HG02840 (cell line): Measurements from ENCODE around the gene CNTNAP2.

Experiments
- ATAC-seq: cut with Tn5 transposase; IDR thresholded peaks from one replicate; pipeline ENCODE4 v1.9.1; 2021; ENCODE audit warnings: mild to moderate bottlenecking, moderate library complexity, moderate number of reproducible peaks; ENCODE audit not compliant: unreplicated experiment, low FRiP score

Gene CNTNAP2

DNA sequence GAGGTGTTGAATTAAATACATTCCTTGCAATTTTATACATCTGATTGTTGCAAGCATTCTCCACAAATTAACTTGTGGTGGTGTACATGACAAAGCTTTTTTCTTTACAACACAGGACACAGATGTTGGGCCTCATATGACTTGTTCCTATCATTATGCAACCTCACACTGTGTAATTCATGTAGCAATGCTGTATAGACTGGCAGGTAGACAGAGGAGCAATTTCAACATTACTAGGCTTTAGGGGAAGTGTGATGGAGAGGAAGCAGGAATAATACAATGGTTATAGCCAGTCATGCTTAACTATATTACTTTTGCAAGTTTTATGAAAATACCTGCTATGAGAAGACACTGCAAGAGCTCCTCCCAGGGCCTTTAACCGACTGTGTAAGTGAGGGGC, 832.1 kb downstream of the CNTNAP2 start:
- no peak for ATAC-seq

GRCh38 chr7:146956321-146956720, 839.7 kb downstream of the CNTNAP2 start:
- ATAC-seq, result no peak

DNA sequence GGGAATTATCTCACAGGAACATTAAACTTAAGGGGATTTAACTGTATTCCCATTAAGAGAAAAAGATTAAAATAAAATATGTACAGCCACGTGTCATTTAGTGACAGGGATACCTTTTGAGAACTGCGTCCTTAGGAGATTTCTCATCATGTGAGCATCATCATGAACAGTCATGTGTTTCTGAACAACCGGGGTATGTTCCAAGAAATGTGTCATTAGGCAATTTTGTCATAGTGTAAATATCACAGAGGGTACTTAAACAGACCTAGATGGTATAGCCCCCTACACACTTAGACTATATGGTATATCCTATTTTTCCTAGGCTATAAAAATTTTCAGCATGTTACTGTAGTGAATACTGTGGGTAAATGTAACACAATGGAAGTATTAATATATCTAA, 840.3 kb downstream of the CNTNAP2 start:
- ATAC-seq, result no peak

DNA sequence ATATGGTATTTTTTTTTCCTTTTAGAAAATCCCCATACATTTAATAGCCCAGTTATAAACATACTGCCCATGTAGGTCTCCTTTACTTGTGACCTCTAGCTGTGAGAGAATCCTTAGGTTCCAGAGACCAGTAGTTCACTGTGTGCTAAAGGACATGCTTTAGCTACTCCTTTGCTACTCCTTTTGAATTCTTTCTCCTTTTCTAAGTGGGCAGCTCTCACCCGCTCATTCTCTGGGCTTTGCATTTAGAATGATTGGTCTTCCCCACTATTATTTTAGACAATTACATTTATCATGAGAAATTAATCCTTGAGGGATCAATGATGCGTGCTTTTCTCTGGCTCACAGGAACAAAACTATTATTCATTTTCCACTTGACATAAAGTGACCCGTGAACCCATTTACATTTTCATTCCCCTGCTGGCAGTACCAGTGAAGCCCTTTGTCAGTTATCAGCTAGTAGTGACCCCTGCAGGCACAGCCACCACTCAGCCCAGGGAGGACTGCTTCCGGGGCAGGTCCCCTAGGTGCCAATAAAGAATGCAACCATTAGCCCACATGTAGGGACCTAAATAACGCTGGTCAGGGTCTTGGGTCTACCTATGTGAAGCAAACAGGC, 844.3 kb downstream of the CNTNAP2 start:
- no peak for ATAC-seq

DNA sequence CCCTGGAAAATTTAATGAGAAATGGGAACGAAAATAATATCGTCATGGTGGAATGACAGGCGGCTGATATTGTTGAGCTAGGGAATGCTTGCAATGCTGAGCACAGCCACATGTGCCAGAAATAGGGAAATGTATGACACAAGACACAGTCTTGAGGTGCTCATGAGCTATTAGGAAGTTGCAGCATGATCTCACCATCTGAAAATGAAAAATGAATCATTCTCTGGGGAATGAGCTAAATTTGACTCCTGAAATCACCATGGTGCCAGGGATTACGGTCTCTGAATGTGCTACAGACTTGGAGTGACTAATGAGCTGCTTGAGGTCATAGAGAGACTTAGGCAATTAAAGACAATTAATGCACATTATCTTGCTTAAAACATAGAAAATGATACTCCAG, 845.0 kb downstream of the CNTNAP2 start:
- no peak for ATAC-seq

- ATAC-seq, result no peak
These were observed 849.7 kb downstream of the CNTNAP2 start for GRCh38 chr7:146966274-146966673.

- no peak for ATAC-seq
These were observed 865.9 kb downstream of the CNTNAP2 start for GRCh38 chr7:146982482-146982881.

DNA sequence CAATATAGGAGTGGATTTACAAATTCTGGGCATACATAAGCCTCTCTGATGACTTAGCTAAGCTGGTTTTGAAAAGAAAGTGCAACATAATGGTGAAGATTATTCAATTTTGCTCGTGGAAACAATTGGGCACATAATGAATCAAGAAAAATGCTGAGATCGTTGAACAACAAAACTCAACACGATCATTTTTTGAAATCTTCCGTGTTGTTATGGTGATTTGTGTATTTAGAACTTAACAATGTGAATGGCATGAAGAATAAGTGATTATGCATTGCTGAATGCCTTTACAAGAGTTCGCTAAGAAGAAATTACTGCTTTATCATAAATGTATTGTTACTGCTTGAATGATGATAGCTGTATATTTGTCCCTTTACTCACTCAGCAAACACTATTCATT, 875.0 kb downstream of the CNTNAP2 start:
- no peak for ATAC-seq

- ATAC-seq, result no peak
These were observed 877.2 kb downstream of the CNTNAP2 start for GRCh38 chr7:146993764-146994163.

GRCh38 chr7:147008530-147008929, 891.9 kb downstream of the CNTNAP2 start:
- no peak for ATAC-seq

- ATAC-seq, result no peak
These were observed 896.1 kb downstream of the CNTNAP2 start for GRCh38 chr7:147012666-147013065.

GRCh38 chr7:147013825-147014224, 897.2 kb downstream of the CNTNAP2 start:
- no peak for ATAC-seq

DNA sequence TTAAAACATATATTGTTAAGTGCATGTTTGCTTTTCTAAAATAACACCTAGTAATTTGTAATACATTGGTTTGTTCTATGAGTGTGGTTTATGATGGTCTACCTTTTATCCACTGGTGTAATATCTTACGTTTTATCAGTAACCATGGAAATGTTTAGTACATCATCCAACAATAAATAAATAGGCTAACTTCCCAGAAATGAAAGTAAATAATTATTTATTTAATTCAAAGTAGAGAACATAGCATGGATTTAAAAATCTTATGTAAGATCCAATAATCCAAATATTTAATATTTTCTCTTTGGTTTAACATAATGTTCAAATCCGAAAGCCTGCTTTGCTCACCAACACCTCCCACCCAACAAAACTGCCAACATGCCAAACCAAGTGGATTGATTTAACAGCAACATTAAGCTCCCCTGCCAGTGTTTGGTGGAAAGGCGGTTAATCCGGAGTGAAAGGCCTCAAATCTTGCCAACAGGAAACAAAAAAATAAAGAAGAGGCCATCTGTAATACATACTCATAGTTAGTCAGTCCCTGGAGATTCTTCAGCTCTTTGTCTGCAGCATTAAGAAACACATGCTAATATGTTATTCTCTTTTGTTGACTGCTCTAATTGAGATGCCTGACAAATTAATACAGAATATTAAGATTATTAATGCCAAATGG, 897.8 kb downstream of the CNTNAP2 start:
- ATAC-seq, result no peak

GRCh38 chr7:147015999-147016398, 899.4 kb downstream of the CNTNAP2 start:
- no peak for ATAC-seq

DNA sequence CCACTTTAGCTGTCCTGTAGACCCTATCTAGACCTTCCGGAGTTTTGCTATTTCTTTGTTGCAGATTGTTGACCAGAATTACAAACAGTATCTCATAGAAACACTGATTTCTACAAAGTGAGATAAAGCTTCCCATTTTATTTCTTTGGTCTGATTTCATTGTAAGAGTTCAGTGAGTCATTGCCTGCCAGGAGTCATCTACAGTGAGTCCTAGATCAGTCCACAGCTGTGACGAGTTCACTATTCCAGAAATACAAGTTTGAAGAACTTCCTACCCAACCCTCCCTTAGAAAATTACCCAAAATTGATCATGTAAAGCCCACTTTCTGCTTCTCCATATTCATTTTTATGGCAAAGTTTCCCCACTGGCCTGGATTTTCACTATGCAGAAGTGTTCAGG, 905.5 kb downstream of the CNTNAP2 start:
- no peak for ATAC-seq

DNA sequence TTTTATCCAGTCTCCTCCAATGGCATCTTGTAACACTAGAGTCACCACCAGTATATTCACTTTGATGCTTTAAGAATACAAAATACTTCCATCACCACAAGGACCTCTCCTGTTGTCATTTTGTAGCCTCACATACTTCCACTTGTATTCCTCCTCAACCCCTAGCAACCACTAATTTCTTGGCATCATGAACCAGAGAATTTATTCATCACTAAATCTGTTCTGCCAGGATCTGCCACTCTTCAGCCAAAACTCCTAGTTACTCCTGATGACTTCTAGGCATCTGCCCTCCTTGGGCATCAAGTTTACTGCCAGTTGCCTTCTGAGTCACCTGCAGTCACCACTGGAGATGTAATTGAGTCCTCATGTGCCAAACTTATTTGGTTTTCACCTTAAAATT, 906.8 kb downstream of the CNTNAP2 start:
- no peak for ATAC-seq

- ATAC-seq, result no peak
These were observed 913.4 kb downstream of the CNTNAP2 start for GRCh38 chr7:147029953-147030352.

- no peak for ATAC-seq
These were observed 917.0 kb downstream of the CNTNAP2 start for GRCh38 chr7:147033641-147034040.

DNA sequence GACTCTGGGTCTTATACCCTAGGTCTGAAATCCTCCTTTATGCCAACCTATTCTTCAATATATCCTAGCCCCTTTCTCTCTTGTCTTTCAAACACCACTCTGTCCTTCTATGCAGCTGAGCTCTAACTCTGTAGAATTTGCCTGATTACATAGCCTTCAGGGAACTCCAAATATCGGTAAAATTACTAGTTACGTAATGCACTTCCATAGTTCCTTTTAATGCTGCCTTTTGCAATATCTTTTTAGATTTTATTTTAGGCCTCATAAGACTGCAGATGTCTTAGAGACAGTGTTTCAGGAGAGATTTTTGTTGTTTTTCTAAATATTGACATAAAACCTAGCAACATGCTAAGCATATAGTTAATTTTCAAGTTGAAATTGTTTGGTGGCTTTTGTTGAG, 924.8 kb downstream of the CNTNAP2 start:
- no peak for ATAC-seq

- no peak for ATAC-seq
These were observed 928.3 kb downstream of the CNTNAP2 start for GRCh38 chr7:147044941-147045340.

DNA sequence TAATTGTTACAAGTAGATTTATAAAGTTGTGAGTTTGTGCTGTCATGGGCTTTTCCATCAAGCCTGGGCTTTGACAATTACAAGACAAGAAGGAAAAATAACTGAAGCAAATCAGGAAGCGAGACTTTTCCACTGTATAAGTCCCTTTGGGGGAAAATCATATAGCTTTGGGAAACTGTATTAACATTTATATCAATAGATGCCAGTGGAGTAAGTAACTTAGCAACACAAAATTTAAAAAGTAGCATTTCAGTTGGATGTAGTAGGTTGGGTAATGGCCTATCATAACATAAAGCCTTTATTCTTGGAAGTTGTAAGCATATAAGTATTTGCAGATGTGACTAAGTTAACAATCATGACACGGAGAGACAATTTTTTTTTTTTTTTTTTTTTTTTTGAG, 931.1 kb downstream of the CNTNAP2 start:
- no peak for ATAC-seq

- ATAC-seq, result no peak
These were observed 932.3 kb downstream of the CNTNAP2 start for GRCh38 chr7:147048864-147049263.
